Activated naive CD4-positive, alpha-beta T cell treated with anti-CD3 and anti-CD28 coated beads for 36 hours (primary cell): ENCODE data around the gene BAIAP2L2. TPM values are rescaled to one million over a fixed set of nuclear protein-coding genes. Genes with fewer than 3 reads are reported as not detected.

Experiments used
- CTCF ChIA-PET: fragments of 350-600 bp; sonication (Branson Sonifier 250); formaldehyde crosslinking; loops from one replicate; lab custom pipeline; 2021; ENCODE audit warnings: antibody characterized with exemption; lab: Charles Lee
- DNase-seq: peaks from one replicate; pipeline ENCODE4 v3.0.0-alpha.2; 2020
- H3K27ac Mint-ChIP-seq: one replicate; pipeline ENCODE4 v1.8.0; 2021; ENCODE audit warnings: mild to moderate bottlenecking, mixed read lengths
- H3K27me3 Mint-ChIP-seq: one replicate; pipeline ENCODE4 v1.8.0; 2021; ENCODE audit warnings: low read depth, mixed read lengths
- H3K36me3 Mint-ChIP-seq: one replicate; pipeline ENCODE4 v1.8.0; 2021; ENCODE audit warnings: low read depth, mixed read lengths
- H3K4me1 Mint-ChIP-seq: one replicate; pipeline ENCODE4 v1.8.0; 2021; ENCODE audit warnings: low read depth, mixed read lengths
- H3K4me3 Mint-ChIP-seq: one replicate; pipeline ENCODE4 v1.8.0; 2021; ENCODE audit warnings: mild to moderate bottlenecking, moderate library complexity, mixed read lengths
- H3K9me3 Mint-ChIP-seq: one replicate; pipeline ENCODE4 v1.8.0; 2021; ENCODE audit warnings: mixed read lengths
- intact Hi-C: fragments of 100-400 bp; cut with micrococcal nuclease; formaldehyde crosslinking; loops from one replicate; pipeline ENCODE4 v1.15.1; 2023
- total RNA-seq, 2 experiments: library from RNA; stranded (reverse); gene quantifications; one replicate each; pipeline ENCODE4 v1.2.3, GENCODE V29; 2021

Gene BAIAP2L2
- total RNA-seq, 2 experiments from 2014 or later: 1.2 to 1.6 TPM

DNA sequence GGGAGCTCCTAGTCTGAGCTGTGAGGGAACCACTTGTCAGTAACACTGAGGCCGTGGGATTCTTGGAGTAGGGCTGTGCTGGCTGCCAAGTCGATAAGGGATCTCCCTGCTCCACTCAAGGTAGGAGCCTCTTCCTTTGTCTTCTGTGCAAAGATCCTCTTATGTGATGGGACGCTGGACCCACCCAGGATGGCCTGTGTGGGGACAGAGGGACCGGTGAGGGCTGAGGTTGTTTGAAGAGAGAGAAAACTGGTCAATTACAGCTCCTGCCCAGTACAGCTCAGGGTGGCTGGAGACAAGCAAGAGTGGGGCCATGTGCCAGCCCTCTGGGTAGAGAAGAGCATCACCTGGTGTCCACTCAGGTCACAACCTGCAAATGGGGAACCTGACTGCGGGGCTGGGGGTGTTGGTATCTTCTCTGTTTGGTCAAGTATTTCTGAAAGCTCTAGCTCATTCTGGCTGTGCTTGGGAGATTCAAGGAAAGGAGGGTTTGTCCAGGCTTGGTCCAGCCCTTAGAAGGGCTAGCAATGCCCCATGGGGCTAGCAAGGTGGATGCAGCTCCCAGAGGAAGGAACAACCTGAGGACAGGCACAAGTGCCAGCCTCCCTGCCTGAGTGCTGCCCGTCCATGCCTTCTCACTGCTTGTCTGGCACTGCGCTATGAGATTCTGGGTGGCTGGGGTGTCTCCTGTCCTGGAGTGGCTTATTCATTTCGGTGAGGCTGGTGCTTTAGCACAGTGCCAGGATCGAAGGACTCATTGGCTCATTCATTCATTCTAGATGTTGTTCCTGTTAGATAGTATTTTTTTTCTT is 27.6 kb upstream of the BAIAP2L2 start:
- CTCF ChIA-PET: interaction anchor here (1.4 kb wide), 1 partner anchor 23 kb away, joined by 4 read pairs; no protein-coding TSS in a partner anchor
- H3K27ac Mint-ChIP-seq: no peak overlapping the region
- no peak overlapping the region for H3K4me3 Mint-ChIP-seq
- no peak for DNase-seq
- peaks cover 14% of the 10 kb centered on the region for H3K36me3 Mint-ChIP-seq
- H3K27me3 Mint-ChIP-seq: no peaks in the 10 kb centered on the region
- H3K9me3 Mint-ChIP-seq: no peaks in the 10 kb centered on the region
- intact Hi-C loops: no loop called here
- H3K4me1 Mint-ChIP-seq: no peaks in the 10 kb centered on the region

DNA sequence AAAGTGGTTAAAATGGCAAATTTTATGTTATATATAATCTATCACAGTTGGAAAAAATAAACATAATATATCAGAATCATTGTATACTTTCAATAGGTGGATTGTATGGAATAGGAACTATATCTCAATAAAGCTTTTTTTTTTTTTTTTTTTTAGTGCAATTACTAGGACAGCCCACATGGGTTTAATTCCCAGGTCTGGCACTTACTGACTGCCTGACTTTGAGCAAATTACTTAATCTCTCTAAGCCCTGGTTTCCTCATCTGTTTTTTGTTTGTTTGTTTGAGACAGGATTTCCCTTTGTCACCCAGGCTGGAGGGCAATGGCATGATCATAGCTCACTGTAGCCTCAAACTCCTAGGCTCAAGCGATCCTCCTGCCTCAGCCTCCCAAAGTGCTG is 26.1 kb upstream of the BAIAP2L2 start:
- no peak overlapping the region for H3K4me3 Mint-ChIP-seq
- H3K27ac Mint-ChIP-seq: no peak overlapping the region
- H3K36me3 Mint-ChIP-seq: peaks cover 12% of the 10 kb centered on the region
- H3K4me1 Mint-ChIP-seq: no peaks in the 10 kb centered on the region
- CTCF ChIA-PET: interaction anchor here (1.4 kb wide), 1 partner anchor 22 kb away, joined by 4 read pairs; no protein-coding TSS in a partner anchor
- no peak for DNase-seq
- no peaks in the 10 kb centered on the region for H3K9me3 Mint-ChIP-seq
- intact Hi-C loops: no loop called here
- H3K27me3 Mint-ChIP-seq: no peaks in the 10 kb centered on the region

DNA sequence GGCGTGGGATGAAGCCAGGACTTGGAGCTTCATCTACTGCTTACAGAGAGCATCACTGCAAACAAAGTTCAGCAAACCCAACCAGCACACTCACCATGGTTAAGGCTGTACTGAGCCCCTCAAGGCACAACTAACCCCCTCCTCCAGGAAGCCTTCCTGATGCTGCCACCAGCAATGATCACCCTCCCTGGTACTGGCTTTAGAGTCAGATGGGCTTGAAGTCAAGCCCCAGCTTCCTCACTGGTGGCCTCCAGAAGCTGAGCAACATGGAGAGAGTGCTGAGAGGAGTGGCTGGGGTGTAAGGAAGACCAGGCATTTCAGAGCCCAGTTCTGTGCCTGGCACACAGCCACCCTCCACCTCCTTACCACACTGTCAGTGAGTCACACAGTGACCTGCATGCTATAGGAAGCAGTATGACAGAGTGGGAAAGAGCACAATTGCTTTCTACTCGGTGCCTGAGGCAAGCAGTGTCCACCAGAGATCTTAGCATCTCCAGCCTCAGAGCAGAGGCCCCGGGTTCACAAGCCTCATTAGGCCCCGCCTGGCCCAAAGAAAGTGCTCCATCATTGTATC is 24.7 kb upstream of the BAIAP2L2 start:
- H3K27ac Mint-ChIP-seq: no peak overlapping the region
- H3K4me3 Mint-ChIP-seq: no peak overlapping the region
- no peaks in the 10 kb centered on the region for H3K9me3 Mint-ChIP-seq
- CTCF ChIA-PET: interaction anchor here (0.6 kb wide), 1 partner anchor 272 kb away, joined by 4 read pairs; no protein-coding TSS in a partner anchor
- peaks cover 12% of the 10 kb centered on the region for H3K36me3 Mint-ChIP-seq
- H3K4me1 Mint-ChIP-seq: no peaks in the 10 kb centered on the region
- intact Hi-C loops: no loop called here
- DNase-seq: no peak
- no peaks in the 10 kb centered on the region for H3K27me3 Mint-ChIP-seq

DNA sequence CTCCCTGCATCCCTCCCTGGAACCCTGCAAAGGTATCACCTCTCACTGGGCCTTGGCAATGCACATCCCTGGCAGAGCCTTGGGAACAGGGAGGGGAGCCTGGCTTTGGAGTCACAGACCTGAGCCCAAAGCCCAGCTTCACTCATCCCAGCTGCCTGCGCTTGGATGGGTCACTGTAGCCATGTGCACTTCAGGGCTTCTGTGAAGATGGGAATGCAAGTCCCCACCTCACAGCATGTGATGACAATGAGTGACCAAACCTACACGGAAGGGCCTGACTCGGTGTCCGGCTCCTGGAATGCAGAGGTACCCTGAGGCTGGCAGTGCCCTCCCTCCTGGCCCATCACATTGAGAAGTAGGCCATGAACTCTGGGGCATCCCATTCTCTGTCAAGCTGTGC is 22.8 kb upstream of the BAIAP2L2 start:
- Mint-ChIP-seq H3K27me3 (no peaks in the 10 kb centered on the region), H3K27ac (no peak overlapping the region), H3K4me1 (no peaks in the 10 kb centered on the region), H3K4me3 (no peak overlapping the region), H3K36me3 (peaks cover 10% of the 10 kb centered on the region), H3K9me3 (no peaks in the 10 kb centered on the region)
- CTCF ChIA-PET: no interaction called here
- DNase-seq: no peak
- intact Hi-C loops: no loop called here

DNA sequence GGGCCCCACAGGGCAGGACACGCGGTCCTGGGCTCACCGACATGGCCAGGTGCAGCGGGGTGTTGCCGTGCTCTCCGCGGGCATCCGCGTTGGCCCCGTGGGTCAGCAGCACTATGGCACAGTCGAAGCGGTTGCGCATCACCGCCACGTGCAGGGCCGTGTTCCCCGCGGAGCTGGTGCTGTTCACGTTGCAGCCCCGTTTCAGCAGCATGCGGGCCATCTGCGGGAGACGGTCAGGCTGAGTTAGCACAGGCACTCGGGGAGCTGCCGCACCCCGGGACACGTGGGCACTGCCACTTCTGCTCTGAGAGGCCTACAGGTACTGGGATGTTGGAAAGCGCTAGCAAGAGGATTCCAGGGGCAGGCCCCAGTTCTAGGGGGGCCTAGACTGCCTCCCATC is 22.3 kb upstream of the BAIAP2L2 start:
- CTCF ChIA-PET: no interaction called here
- no peaks in the 10 kb centered on the region for H3K9me3 Mint-ChIP-seq
- peaks cover 10% of the 10 kb centered on the region for H3K36me3 Mint-ChIP-seq
- H3K4me1 Mint-ChIP-seq: no peaks in the 10 kb centered on the region
- DNase-seq: no peak
- intact Hi-C loops: no loop called here
- H3K27me3 Mint-ChIP-seq: no peaks in the 10 kb centered on the region
- H3K4me3 Mint-ChIP-seq: no peak overlapping the region
- H3K27ac Mint-ChIP-seq: no peak overlapping the region

DNA sequence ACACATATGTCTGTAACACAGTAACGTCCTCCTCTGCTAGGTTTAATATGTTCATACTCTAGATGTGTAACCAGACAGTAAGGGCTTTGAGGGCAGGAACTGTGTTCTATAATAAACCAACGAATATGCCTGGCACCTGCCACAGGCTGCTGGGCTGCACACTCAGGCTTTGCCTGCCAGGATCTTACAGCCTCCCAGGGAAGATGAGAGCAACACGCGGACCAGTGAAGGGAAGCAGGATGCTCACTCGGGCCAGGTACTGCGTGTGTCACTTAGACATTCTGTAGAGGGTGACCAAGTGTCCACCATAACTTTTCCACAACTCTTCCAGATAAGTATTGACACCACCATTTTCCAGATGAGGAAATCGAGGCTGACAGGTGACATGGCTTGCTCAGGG is 21.7 kb upstream of the BAIAP2L2 start:
- peaks cover 8% of the 10 kb centered on the region for H3K36me3 Mint-ChIP-seq
- H3K9me3 Mint-ChIP-seq: no peaks in the 10 kb centered on the region
- H3K27ac Mint-ChIP-seq: no peak overlapping the region
- no peak for DNase-seq
- CTCF ChIA-PET: interaction anchor here (0.7 kb wide), 1 partner anchor 28 kb away, joined by 4 read pairs; no protein-coding TSS in a partner anchor
- no peaks in the 10 kb centered on the region for H3K4me1 Mint-ChIP-seq
- H3K27me3 Mint-ChIP-seq: no peaks in the 10 kb centered on the region
- no peak overlapping the region for H3K4me3 Mint-ChIP-seq
- intact Hi-C loops: no loop called here

DNA sequence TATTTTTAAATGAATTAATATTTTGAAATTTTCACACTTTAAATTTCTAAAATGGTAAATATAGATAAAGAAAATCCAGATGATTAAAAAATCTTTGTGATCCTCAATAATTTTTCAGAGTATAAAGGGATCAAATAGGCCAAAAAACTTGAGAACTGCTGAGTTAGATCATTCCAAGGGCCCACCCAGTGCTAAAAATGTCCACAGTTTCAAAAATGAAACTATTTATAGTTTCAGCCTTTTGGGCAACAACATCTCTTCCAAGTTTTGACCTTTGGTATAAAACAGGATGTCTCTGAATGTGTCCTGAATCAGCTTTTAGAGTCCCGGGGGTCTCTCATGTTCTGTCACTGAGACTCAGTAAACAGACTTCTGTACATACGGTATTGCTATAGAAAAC is 20.9 kb upstream of the BAIAP2L2 start:
- DNase-seq: no peak
- Mint-ChIP-seq H3K4me1 (no peaks in the 10 kb centered on the region), H3K27me3 (no peaks in the 10 kb centered on the region), H3K9me3 (no peaks in the 10 kb centered on the region), H3K36me3 (peaks cover 8% of the 10 kb centered on the region), H3K4me3 (no peak overlapping the region), H3K27ac (no peak overlapping the region)
- CTCF ChIA-PET: interaction anchor here (0.7 kb wide), 1 partner anchor 28 kb away, joined by 4 read pairs; no protein-coding TSS in a partner anchor
- intact Hi-C loops: no loop called here

DNA sequence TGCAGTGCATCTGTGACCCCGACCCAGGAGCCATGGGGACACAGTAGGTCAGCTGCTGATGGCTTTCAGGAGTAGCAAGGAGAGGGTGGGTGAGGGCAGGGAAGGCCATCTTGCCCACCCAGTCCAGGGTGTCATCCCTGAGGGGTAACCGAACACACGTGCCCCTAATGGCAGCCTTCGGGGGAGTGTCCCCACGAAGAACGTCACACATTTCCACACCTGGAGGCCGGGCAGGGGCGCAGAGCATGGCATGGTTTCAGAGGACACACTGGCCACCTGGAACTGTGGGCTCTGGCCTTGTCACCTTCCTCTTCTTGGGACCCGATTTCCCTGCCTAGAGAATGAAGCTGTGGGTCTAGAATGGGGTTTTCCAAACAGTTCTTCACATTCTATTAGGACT is 19.4 kb upstream of the BAIAP2L2 start:
- H3K36me3 Mint-ChIP-seq: peaks cover under 1% of the 10 kb centered on the region
- CTCF ChIA-PET: no interaction called here
- H3K4me3 Mint-ChIP-seq: no peak overlapping the region
- no peaks in the 10 kb centered on the region for H3K4me1 Mint-ChIP-seq
- no peaks in the 10 kb centered on the region for H3K9me3 Mint-ChIP-seq
- H3K27me3 Mint-ChIP-seq: no peaks in the 10 kb centered on the region
- DNase-seq: no peak
- H3K27ac Mint-ChIP-seq: no peak overlapping the region
- intact Hi-C loops: no loop called here

DNA sequence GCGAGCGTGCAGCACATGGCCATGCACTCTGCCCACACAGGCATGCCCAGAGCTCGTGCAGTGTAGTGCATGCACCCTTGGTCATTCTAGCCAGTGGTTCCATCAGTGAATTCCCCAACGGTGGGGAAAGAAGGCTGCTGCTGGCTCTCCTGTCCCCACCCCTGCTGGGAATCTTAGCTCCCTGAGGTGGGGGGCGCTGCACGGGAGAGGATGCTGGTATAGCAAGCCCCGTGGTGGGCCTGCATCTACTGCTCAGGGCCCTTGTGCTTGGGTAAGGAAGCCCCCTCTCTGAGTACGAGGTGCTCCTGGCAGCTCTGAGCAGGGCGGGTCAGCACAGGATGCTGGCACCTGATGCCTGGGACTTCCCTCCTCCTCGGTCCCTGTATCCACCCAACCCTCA is 18.5 kb upstream of the BAIAP2L2 start:
- Mint-ChIP-seq H3K27ac (no peak overlapping the region), H3K9me3 (no peaks in the 10 kb centered on the region), H3K4me1 (no peaks in the 10 kb centered on the region), H3K27me3 (no peaks in the 10 kb centered on the region), H3K4me3 (no peak overlapping the region), H3K36me3 (no peaks in the 10 kb centered on the region)
- no peak for DNase-seq
- intact Hi-C loops: no loop called here
- CTCF ChIA-PET: no interaction called here

DNA sequence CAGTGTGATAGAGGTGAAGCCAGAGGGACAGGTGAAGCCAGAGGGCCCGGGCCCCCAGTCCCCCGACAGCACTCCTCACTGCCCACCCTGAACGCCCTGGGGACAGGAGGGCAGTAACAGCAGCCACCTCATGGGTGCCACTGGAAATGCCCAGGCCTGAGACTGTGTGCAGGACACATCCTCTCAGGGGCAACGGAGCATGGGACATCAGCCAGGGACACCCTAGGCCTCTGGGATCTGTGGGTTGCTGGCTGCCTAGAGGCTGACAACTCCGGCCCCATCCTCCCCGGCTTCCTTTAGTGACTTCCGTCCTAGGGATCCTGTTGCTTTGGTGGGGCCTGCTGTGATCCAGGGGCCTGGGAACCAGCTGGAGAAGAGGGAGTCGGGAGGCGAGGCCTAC is 17.4 kb upstream of the BAIAP2L2 start:
- intact Hi-C loops: no loop called here
- CTCF ChIA-PET: no interaction called here
- Mint-ChIP-seq H3K4me3 (no peak overlapping the region), H3K9me3 (no peaks in the 10 kb centered on the region), H3K27ac (no peak overlapping the region), H3K4me1 (no peaks in the 10 kb centered on the region), H3K36me3 (no peaks in the 10 kb centered on the region), H3K27me3 (no peaks in the 10 kb centered on the region)
- no peak for DNase-seq

DNA sequence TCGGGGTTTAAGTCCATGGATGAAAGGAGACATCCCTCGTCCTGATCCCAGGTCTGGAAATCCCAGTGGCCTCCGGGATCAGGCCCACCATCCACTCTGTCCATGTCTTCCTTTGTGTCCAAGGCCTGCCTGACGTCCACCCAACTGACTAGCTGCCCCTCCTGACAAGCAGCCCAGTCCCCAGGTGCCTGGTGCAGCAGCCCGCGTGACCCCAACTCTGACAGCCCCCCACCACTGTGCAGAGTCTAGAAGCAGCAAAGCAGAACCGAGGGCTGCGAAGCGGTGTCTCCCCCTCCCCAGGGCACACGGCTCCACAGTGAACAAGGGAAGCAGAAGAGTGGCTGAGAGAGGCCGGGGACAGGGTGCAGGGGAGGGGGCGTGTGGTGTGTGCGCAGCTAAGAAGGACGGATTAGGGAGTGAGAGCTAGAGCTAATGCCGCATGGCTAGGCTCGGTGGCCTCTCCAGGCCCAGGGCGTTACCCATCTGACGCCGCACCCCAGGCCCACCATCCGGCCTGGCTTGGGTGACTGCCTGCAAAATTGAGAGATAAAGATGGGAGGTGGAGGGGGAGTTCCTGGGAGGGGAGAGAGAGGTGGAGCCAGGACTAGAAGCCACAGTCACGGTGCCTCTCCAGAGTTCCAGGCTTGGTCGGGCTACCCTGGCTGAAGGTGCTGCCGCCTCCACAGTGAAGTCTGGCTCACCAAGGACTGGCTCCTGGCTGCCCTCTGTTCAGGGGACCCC is 16.6 kb upstream of the BAIAP2L2 start:
- intact Hi-C loops: no loop called here
- CTCF ChIA-PET: no interaction called here
- no peaks in the 10 kb centered on the region for H3K27me3 Mint-ChIP-seq

DNA sequence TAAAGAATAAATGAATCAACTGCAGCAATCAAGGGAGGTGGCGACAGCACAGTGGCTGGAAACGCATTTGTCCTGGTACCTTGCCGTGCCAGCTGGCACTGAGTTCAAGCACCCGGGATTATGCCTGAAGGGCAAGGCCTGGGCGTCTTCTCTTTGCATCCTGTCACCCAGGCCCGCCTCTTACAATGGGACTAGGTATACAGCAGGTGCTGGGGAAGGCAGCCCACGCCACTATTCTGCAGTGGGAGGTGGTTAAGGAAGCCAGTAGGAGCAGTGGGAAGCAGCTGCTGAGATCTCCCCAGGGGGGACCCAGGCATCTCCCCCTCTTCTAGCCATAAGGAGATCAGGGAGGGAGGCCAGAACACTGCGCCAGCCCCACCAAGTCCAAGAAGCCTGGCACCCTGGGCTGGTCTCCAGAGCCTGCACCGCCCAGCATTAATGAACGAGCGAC is 15.3 kb upstream of the BAIAP2L2 start:
- Mint-ChIP-seq H3K27me3 (no peaks in the 10 kb centered on the region), H3K9me3 (no peaks in the 10 kb centered on the region), H3K4me1 (no peaks in the 10 kb centered on the region), H3K27ac (no peak overlapping the region), H3K36me3 (no peaks in the 10 kb centered on the region), H3K4me3 (no peak overlapping the region)
- CTCF ChIA-PET: no interaction called here
- intact Hi-C loops: no loop called here
- no peak for DNase-seq

More for the DNA sequence above, 16.6 kb upstream of the BAIAP2L2 start:
- no peak overlapping the region for H3K4me3 Mint-ChIP-seq
- H3K36me3 Mint-ChIP-seq: no peaks in the 10 kb centered on the region
- DNase-seq: no peak
- H3K9me3 Mint-ChIP-seq: no peaks in the 10 kb centered on the region
- H3K27ac Mint-ChIP-seq: no peak overlapping the region
- no peaks in the 10 kb centered on the region for H3K4me1 Mint-ChIP-seq
